Fibroblast of skin of back (primary cell): Measurements from ENCODE around the gene HSPA12A.

Source experiments
- DNase-seq: peaks from one replicate; pipeline ENCODE4 v3.0.0-alpha.2; 2013

HSPA12A gene

DNA sequence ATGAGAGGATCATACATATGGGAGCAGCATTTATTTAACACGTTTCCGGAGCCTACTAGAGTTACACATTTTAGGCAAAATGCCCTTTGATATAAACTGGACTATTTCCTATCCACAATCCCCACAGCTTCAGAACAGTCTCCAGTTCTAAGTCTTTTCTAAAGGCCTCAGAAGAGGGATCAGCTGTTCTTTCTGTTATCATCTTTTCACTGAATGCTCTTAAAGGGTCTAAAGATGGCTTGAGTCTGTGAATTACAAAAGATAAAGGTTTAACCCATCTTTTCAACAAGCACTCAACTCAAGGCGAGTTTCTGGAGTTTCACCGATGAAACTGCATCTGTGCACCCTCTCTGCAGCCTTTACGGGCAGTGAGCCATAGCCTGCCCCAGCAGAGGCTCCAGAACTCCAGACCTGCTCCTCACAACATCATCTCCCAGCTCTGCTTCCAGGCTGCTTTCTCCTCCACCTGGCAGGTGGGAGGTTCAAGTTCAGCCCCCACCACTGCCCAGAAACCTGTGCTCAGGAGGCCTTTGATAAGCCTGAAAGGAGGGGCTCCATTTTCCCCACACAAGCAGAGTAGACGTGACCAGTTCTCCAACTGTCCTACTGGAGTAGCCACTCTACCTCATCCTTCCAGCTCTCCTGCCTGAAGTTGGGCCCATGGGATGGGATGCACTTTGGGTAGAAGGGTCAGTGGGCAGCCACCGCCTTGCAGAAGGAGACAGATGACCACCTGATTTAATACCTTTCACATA lies 53.4 kb downstream of the HSPA12A start:
- DNase-seq: no peak

DNA sequence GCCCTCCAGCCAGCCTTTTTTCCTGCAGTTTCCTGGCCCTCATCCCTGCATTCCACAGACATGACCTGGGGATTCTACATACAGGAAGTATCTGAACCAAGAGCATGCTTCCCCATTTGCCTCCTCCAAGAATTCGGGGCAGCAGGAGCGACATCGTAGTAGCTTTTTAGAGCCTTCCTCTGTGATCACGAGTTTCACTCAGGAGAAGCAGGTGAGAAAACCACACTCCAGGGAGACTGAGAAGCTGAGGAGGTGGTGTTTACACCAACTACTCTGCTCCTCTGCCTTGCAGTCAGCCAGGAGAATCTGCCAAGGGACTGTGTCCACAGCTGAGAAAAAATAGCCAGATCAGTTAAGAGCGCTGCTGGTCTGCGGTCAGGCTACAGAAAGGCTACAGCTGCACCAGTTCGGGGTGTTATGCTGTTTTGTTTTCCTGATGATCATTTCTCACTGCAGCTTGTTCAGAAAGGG lies 54.1 kb downstream of the HSPA12A start:
- peak; percentile 69 for DNase-seq

DNA sequence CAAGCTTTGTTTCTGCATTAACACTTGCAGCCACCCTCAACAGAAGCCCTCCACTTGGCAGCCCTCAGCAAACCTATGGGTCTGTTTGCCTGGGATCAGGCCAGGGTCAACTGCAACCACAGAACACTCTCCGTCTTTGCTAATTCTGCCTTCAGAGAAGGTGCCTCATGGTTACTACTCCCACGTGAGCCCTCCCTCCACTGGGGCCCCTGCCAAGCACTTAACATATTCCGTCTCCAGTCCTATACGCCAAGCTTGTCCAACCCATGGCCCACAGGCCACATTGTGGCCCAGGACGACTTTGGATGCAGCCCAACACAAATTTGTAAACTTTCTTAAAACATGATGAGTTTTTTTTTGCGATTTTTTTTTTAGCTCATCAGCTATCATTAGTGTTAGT lies 54.7 kb downstream of the HSPA12A start:
- DNase-seq: no peak

DNA sequence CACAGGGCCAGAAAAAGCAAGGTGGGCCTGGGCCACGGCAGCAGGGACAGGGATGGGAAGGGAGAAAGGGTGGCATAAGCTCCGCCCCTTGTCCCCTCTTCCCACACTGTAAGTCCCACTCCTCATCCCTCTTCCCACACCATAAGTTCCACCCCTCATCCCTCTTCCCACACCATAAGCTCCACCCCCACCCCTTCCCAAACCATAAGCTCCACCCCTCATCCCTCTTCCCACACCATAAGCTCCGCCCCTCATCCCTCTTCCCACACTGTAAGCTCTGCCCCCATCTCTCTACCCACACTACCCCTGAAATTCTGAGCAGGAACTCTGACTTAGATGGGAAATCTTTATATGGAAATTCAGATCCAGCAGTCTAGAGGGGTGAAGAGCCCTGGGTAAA lies 55.7 kb downstream of the HSPA12A start:
- no peak for DNase-seq

DNA sequence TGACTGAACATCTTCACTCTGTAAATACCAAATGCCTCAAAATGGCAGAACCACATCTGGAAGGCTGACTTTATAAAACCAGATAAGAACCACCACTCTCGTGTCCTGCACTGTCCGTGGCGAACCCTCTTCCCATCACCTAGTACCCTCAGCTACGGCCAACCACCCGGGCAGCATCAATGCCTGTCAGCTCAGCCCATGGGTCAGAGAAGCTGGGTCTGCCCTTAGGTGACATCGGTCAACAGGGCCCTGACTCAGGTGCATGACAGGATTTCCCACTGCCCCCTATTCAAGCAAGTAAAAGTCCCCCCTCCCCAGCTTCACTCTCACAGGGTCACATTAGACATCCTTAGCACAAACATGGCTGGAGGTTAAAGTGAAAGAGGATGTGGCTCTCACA lies 56.6 kb downstream of the HSPA12A start:
- DNase-seq: no peak

GRCh38 chr10:116684781-116685180 lies 57.6 kb downstream of the HSPA12A start:
- no peak for DNase-seq

DNA sequence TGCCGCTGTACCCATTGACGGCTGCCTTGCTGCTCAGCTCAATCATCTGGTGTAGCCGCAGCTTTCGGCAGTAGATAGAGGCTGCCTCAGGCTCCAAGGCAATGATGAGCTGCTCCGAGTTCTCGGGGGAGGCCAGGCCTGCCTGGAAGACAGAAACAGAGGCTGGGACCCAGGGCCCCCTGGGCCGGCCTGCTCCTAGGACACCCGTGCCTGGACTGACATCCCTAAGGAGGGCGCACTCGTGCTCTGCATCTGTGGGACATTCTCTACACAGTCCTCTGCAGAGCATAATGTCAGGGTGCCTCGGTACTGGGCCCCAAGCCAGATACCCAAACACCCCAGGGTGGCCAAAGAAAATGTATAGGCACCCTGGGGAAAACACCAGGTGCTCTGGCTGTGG lies 58.5 kb downstream of the HSPA12A start:
- DNase-seq: no peak

DNA sequence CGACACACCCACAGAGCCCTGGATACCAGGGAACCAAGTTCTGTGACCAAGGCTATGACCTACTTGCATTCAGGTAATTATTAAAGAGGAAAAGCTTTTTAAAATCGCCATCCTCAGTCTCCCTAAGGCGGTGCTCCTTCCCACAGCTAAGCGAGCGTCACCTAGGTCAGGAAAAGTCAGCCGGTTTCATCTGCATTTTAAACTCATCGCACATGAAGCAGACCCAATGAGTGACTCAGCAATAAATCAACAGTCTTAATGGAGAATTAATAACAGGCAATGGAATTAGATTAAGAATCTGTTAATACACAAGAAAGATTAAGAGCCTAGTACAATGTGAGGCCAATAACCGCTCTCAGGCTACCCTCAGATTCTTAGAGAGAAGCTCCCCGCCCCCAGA lies 59.2 kb downstream of the HSPA12A start:
- DNase-seq: no peak

DNA sequence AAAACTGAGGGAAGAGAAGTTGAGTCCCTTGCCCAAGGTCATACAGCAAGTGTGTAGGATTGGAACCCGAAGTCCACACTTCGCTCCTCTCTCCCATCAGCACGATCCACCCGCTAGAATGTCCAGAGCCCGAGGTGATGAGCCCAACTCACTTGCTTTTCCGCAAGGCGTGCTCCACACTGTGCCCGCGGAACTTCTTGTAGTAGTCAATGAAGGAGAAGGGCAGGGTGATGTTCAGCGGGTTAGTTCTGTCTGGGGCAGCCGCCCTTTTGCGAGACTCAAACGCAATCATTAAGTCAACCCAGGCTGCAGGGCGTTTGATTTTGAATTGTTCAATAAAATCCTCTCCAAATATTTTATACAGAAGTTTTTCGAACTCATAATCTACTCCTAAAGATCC lies 63.0 kb downstream of the HSPA12A start:
- no peak for DNase-seq

DNA sequence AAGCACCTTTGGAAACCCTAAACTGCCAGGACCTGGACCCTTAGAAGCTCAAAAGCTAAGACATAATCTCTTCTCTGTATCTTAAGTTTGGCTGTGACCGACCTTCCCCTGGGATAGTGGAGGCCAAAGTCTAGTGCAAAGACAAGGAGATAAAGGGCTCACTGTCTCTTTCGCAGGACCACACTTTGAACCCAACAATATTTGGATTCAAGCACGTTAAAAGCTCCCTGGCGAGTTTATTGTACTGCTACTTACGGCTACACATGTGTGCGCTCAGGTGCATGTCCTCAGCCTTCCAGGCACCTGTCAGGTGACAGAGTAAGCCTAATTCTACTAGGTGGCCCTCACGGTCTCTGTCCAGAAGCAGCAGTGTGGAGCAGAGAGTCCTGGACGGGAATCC lies 65.7 kb downstream of the HSPA12A start:
- DNase-seq: no peak

- DNase-seq: no peak
Observed at GRCh38 chr10:116676118-116676517, 66.2 kb downstream of the HSPA12A start.

GRCh38 chr10:116674901-116675423 lies 67.4 kb downstream of the HSPA12A start:
- no peak for DNase-seq

DNA sequence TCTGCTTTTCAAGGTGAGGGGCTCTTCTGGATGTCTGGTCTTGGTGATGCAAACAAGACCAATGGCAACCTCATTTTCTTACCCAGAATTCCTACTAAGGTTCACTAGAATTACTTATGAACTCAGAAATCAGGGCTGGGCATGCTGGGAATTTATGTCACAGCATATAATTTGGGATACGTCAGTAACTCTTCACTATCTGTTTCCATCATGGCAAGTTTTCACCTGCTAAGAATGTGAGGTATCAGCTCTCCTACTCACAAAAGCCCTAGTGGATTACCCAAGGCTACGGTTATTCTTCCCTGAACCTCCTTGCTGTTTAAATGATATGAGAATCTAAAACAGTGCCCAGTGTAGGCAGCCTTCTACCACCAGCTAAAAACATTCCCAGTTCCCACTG lies 68.5 kb downstream of the HSPA12A start:
- no peak for DNase-seq

GRCh38 chr10:116672891-116673290 lies 69.5 kb downstream of the HSPA12A start:
- DNase-seq: no peak

- peak; percentile 1 for DNase-seq
Observed at GRCh38 chr10:116671274-116671926, 71.0 kb downstream of the HSPA12A start.

DNA sequence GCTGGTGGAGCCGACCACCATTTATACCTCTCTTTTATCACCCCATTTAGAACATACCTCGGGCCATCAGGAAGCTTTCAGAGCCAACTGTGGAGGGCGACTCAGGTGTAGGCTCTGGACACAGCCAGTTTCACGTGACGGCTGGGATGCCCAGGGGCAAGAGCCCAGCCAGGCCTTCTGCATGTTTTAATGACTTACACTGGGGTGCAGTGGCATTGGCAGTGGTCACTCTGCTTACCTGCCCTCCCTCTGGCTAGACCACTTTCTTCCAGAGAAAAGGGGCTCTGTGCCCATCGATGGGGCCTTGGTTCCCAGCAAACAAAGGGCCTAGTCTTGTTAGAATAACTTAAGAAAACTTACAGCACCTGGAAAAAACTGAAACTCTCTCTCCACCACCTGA lies 71.7 kb downstream of the HSPA12A start:
- no peak for DNase-seq

GRCh38 chr10:116669832-116670644 lies 72.3 kb downstream of the HSPA12A start:
- no peak for DNase-seq

- no peak for DNase-seq
Observed at GRCh38 chr10:116669080-116669479, 73.3 kb downstream of the HSPA12A start.

DNA sequence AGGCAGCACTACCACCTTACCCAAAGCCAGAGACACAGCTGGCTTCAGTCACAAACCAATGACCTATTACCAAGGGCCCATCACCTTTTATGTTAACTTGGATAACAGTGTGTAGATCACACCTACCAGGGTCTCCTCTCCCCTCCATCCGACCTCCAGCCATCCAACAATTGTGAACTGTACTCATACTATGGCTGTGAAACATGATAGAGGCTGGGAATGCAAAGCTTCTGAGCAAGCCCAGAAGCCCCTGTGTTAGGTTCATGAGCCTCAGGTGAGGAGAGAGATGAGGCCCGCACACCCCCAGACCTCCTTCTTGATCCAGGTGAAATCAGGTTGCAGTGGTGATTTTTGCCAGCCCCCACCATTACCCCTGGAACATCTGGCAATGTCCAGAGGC lies 73.9 kb downstream of the HSPA12A start:
- no peak for DNase-seq

DNA sequence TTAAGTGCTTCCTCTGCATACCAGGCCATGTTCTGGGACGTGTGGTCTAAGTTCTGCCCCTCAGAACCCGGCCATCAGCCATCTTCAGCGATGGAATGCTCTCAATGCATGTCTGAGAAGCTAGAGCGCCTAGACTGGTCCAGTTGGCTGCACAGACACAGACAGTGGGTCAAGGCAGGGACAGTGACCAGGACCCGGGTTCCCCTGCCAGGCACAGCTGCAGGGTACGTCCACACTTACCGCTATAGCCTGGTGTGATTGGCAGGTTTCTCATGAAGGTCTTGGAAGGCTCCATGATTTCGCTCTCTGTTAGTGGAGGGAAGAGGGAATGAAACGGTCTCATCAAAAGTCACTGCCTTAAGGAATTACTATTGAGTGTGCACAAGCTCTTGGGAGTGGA lies 74.3 kb downstream of the HSPA12A start:
- DNase-seq: no peak

DNA sequence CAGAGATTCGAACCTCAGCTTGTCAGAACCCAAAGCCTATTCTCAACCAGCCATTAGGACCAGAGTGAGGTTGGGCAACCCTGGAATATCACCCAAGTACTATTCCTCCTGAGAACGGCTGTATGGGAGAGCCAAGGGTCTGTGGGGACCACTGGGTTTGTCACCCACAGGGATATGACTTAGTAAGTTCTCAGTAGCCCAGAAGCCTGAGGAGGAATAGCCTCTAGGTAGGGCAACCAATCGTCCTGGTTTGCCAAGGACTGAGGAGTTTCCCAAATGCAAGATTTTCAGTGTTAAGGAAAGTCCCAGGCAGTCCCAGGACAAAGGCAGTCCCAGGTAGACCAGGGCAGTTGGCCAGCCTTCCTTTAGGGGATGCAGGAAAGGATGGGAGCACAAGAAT lies 74.9 kb downstream of the HSPA12A start:
- DNase-seq: no peak

DNA sequence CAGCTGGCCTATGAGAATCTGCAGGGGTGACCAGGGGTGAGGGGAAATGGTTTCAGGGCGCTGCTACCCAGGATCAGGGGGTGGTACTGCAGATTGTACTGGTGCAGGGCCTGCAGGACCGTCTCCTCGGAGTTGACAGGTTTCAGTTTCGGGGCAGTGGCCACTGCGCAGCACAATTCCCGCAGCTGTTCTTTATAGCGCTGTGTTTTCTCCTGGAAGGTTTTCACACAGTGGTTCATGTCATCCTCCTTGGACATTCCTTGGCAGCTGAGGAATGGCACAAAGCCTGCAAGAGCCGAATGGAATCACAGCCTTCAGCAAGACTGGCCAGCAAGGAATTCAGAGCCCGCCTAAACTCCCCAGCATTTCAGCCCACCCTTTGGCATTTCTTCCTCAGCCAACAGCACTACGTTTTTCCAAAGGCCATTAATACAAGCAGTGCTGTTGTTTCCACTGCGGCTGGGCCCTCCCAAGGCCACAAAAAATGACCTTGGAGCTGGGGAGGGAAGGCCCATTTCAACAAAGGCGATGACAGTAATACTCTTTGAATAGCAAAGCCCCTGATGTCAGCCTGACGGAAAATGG lies 76.7 kb downstream of the HSPA12A start:
- no peak for DNase-seq

- no peak for DNase-seq
Observed at GRCh38 chr10:116664631-116665030, 77.7 kb downstream of the HSPA12A start.
